ENCODE measurements around the gene HDC.

HDC gene

DNA sequence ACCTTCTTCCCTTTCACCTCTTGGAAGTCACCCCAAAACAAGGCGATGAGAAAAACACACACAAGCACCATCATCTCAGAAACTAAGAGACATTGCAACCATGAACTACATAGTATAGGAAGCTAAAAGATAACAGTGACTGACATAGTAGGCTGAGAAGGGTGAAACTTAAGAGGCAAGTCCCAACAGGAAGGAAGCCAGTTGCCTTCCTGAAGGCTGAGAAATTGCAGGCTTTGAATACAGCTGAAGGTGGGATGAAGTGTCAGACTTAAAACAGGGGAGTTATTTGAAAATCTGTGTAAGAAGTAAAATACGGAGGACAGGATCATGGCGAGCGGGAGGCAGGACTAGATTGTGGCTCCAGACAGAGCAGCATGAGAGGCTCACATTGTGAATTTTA is 55.7 kb downstream of the HDC start:
- no peak for TF ChIP-seq CTCF (IDR thresholded peaks at IDR 0.05)
- peaks cover 0 to 10% of the 10 kb centered on the region in 2 experiments for H3K4me1 ChIP-seq (ENCODE audit: control insufficient read depth in 1 of 2, insufficient read depth in 1 of 2, low read depth in 1 of 2, low read length in 1 of 2)
- no peak overlapping the region for H3K4me3 ChIP-seq (ENCODE audit: low read depth in 1 of 2, low read length in 1 of 2)
- H3K36me3 ChIP-seq: peaks cover 39% of the 10 kb centered on the region
- H3K27ac ChIP-seq: peak overlapping the region; percentile 25
- H3K27me3 ChIP-seq: no peaks in the 10 kb centered on the region
- no peaks in the 10 kb centered on the region for H3K9me3 ChIP-seq

- no peak overlapping the region for H3K27ac ChIP-seq
- no peaks in the 10 kb centered on the region for H3K9me3 ChIP-seq
- H3K36me3 ChIP-seq: peaks cover 64% of the 10 kb centered on the region
- peaks cover 0 to 10% of the 10 kb centered on the region in 2 experiments for H3K4me1 ChIP-seq (ENCODE audit: control insufficient read depth in 1 of 2, insufficient read depth in 1 of 2, low read depth in 1 of 2, low read length in 1 of 2)
- no peaks in the 10 kb centered on the region for H3K27me3 ChIP-seq
- TF ChIP-seq CTCF (IDR thresholded peaks at IDR 0.05): no peak
- no peak overlapping the region for H3K4me3 ChIP-seq (ENCODE audit: low read depth in 1 of 2, low read length in 1 of 2)
These were observed 59.5 kb downstream of the HDC start for GRCh38 chr15:50206020-50206419.

- H3K4me1 ChIP-seq (ENCODE audit: control insufficient read depth in 1 of 2, insufficient read depth in 1 of 2, low read depth in 1 of 2, low read length in 1 of 2): no peaks in the 10 kb centered on the region
- H3K36me3 ChIP-seq: peaks cover 60% of the 10 kb centered on the region
- no peaks in the 10 kb centered on the region for H3K27me3 ChIP-seq
- no peak overlapping the region for H3K4me3 ChIP-seq (ENCODE audit: low read depth in 1 of 2, low read length in 1 of 2)
- no peak overlapping the region for H3K27ac ChIP-seq
- TF ChIP-seq CTCF (IDR thresholded peaks at IDR 0.05): no peak
- H3K9me3 ChIP-seq: no peaks in the 10 kb centered on the region
These were observed 63.5 kb downstream of the HDC start for GRCh38 chr15:50202003-50202402.

DNA sequence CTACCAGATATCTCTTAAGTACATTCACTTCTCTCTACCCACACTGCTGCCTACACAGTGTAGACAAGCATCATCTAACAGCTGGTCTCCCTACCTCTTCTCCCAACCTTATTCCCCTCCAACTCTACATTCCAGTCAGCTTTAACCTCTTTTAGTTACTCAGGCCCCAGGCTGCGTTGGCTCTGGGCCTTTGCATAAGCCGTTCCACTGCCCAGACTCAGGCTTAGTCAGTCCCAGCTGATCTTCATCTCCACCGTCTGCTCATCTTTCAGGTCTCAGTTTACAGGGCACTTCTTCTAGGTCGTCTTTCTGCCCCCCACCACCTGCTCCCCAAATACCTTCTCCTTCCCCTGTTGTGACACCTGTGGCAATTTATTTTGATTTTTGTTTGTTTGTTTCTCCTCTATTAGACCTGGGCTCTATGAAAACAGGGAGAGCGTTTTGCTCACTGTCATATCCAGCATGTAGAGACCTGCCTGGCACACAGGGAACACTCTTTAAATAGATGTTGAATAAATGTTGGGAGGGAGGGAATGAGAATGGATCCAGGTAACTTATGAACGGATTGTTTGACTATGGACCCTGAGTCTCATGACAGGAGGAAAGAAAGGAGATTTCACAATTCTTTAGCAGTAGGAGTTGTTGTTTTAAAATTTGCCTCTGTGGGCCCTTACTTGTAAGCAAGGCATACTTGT is 72.5 kb downstream of the HDC start:
- peaks cover 8% of the 10 kb centered on the region for H3K36me3 ChIP-seq
- no peak overlapping the region for H3K27ac ChIP-seq

DNA sequence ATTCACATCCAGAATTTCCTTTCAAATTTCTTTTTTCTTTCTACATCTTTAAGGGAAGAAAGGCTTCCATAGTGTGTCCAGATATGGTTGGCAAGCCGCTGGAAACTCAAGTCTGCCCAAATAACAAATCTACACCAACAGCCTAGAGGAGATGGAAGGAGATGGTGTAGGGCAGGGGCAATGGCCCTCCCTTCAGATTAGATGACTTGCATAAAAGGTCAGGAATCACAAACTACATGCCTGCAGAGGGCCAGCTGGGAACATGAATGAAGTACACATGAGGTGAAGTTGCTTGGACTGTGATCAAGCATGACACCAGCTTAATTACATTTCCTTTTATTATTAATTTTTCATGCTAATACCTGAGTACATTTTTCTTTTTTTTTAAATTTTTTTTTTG is 73.4 kb downstream of the HDC start:
- no peaks in the 10 kb centered on the region for H3K36me3 ChIP-seq
- H3K9me3 ChIP-seq: no peaks in the 10 kb centered on the region
- no peaks in the 10 kb centered on the region for H3K27me3 ChIP-seq
- H3K4me3 ChIP-seq (ENCODE audit: low read depth in 1 of 2, low read length in 1 of 2): no peak overlapping the region
- no peak for TF ChIP-seq CTCF (IDR thresholded peaks at IDR 0.05)
- H3K27ac ChIP-seq: no peak overlapping the region
- H3K4me1 ChIP-seq (ENCODE audit: control insufficient read depth in 1 of 2, insufficient read depth in 1 of 2, low read depth in 1 of 2, low read length in 1 of 2): peaks cover 4 to 15% of the 10 kb centered on the region in 2 experiments

More for the DNA sequence above, 72.5 kb downstream of the HDC start:
- Histone ChIP-seq H3K4me3 (ENCODE audit: low read depth in 1 of 2, low read length in 1 of 2) (no peak overlapping the region), H3K4me1 (ENCODE audit: control insufficient read depth in 1 of 2, insufficient read depth in 1 of 2, low read depth in 1 of 2, low read length in 1 of 2) (peaks cover 0 to 10% of the 10 kb centered on the region in 2 experiments), H3K9me3 (no peaks in the 10 kb centered on the region), H3K27me3 (no peaks in the 10 kb centered on the region)
- TF ChIP-seq CTCF (IDR thresholded peaks at IDR 0.05): no peak
